Endodermal cell (in vitro differentiated cells): Measurements from ENCODE around the gene STK39. TPM values are rescaled to one million over a fixed set of nuclear protein-coding genes. Genes with fewer than 3 reads are reported as not detected.

Source experiments
- DNase-seq: peaks from one replicate; pipeline ENCODE4 v3.0.0-alpha.2; 2017
- H3K27ac ChIP-seq: 2 replicates; pipeline ENCODE4 v1.5.1; 2013; ENCODE audit warnings: mild to moderate bottlenecking, low read depth, low read length, moderate library complexity
- H3K27me3 ChIP-seq: 2 replicates; pipeline ENCODE4 v1.6.1; 2013; ENCODE audit warnings: mild to moderate bottlenecking, low read length, moderate library complexity; ENCODE audit not compliant: insufficient read depth, control insufficient read depth, poor library complexity, severe bottlenecking
- H3K36me3 ChIP-seq: 2 replicates; pipeline ENCODE4 v1.7.0; 2013; ENCODE audit warnings: mild to moderate bottlenecking, low read length, moderate library complexity; ENCODE audit not compliant: control insufficient read depth, insufficient read depth
- H3K4me1 ChIP-seq: one replicate; pipeline ENCODE4 v1.7.0; 2013; ENCODE audit warnings: low read length; ENCODE audit not compliant: control insufficient read depth, insufficient read depth
- H3K4me3 ChIP-seq: 2 replicates; pipeline ENCODE4 v1.5.1; 2013; ENCODE audit warnings: mild to moderate bottlenecking, low read length, moderate library complexity
- H3K9ac ChIP-seq: 2 replicates; pipeline ENCODE4 v1.6.1; 2013; ENCODE audit warnings: mild to moderate bottlenecking, low read length, moderate library complexity; ENCODE audit not compliant: poor library complexity, severe bottlenecking; ENCODE audit errors: extremely low read depth
- H3K9me3 ChIP-seq: 2 replicates; pipeline ENCODE4 v1.6.1; 2013; ENCODE audit warnings: mild to moderate bottlenecking, low read length, moderate library complexity; ENCODE audit not compliant: control insufficient read depth
- H3K27ac Mint-ChIP-seq: 2 replicates; pipeline ENCODE4 v1.8.0; 2020; ENCODE audit warnings: mixed read lengths
- H3K27me3 Mint-ChIP-seq: 2 replicates; pipeline ENCODE4 v1.8.0; 2021; ENCODE audit warnings: mild to moderate bottlenecking, mixed read lengths; ENCODE audit not compliant: insufficient read depth
- H3K36me3 Mint-ChIP-seq: 2 replicates; pipeline ENCODE4 v1.8.0; 2020; ENCODE audit warnings: low read depth, mixed read lengths
- H3K4me1 Mint-ChIP-seq: 2 replicates; pipeline ENCODE4 v1.8.0; 2020; ENCODE audit warnings: mixed read lengths
- H3K4me3 Mint-ChIP-seq: 2 replicates; pipeline ENCODE4 v1.8.0; 2020; ENCODE audit warnings: mild to moderate bottlenecking, moderate library complexity, mixed read lengths
- H3K9me3 Mint-ChIP-seq: 2 replicates; pipeline ENCODE4 v1.8.0; 2020; ENCODE audit warnings: mild to moderate bottlenecking, mixed read lengths
- WGBS, 2 experiments: methylation state at CpG; one replicate each; pipeline versions ENCODE4 v1.1.5 to v1.1.7; 2013; ENCODE audit warnings: missing lambda C conversion rate in 2 of 2, mixed read lengths in 1 of 2; ENCODE audit not compliant: insufficient coverage in 1 of 2, insufficient read length in 1 of 2; 5-methylcytosine and 5-hydroxymethylcytosine counted together
- total RNA-seq, 2 donors: library from RNA; stranded (reverse); fragmentation: NEBNext Ultra II Directional in 1 of 2; extraction: Animal tissue kit (Norgen Biotek cat#: 25700) in 1 of 2; gene quantifications; 2 replicates in 1 of 2; 3 replicates in 1 of 2; pipeline ENCODE4 v1.2.1, GENCODE V29; 2021
- TF ChIP-seq, protein P1 (sequence below): fragments of 200-600 bp; sonication (generic); conservative IDR thresholded peaks from 2 replicates; pipeline ENCODE4 v1.5.0; 2021; ENCODE audit warnings: antibody characterized with exemption, mild to moderate bottlenecking

The STK39 gene
- total RNA-seq, 2 donors from 2014 or later, result 22.3 to 31.5 TPM

GRCh38 chr2:168200930-168201583 is 46.3 kb downstream of the STK39 start:
- peak overlapping the region; percentile 59 for H3K27ac ChIP-seq
- 86 to 94% methylated on average over 6 of the region's 6 CpGs for WGBS, 2 experiments
- TF ChIP-seq, protein P1, sequence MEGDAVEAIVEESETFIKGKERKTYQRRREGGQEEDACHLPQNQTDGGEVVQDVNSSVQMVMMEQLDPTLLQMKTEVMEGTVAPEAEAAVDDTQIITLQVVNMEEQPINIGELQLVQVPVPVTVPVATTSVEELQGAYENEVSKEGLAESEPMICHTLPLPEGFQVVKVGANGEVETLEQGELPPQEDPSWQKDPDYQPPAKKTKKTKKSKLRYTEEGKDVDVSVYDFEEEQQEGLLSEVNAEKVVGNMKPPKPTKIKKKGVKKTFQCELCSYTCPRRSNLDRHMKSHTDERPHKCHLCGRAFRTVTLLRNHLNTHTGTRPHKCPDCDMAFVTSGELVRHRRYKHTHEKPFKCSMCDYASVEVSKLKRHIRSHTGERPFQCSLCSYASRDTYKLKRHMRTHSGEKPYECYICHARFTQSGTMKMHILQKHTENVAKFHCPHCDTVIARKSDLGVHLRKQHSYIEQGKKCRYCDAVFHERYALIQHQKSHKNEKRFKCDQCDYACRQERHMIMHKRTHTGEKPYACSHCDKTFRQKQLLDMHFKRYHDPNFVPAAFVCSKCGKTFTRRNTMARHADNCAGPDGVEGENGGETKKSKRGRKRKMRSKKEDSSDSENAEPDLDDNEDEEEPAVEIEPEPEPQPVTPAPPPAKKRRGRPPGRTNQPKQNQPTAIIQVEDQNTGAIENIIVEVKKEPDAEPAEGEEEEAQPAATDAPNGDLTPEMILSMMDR, result no peak

DNA sequence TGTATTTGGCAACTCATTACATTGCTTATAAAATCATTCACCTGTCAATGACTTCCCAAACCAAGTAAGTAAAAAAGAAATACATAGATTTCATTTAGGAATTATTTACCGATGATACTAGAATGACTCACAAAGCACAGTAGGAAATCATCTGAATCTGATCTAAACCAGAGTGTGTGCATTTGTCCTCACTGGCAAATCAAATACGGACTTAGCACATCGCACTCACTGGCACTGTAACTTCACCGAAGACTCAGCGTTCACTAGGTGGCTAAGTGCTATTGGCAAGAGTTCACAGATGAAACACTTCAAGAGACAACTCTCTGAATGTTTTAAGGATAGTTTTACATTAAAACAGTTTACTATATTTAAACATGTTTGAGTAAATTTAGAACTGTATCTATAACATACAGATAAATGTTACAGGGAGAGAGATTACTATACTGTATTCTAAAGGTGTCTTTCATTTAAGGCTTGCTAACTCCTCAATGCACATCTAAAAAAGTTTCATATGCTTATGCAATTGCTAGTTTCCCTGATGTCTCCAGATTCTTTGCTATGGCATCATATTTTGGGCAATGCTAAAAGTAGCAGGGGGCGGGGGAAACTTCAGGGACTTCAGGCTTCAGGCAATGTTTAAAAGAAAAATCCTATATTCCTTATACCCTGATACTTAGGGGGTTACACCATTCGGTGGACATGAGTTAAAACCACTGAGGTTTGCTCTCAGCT is 48.8 kb downstream of the STK39 start:
- no peak overlapping the region for H3K9ac ChIP-seq
- no peaks in the 10 kb centered on the region for H3K36me3 ChIP-seq
- no peak overlapping the region for H3K4me3 Mint-ChIP-seq
- H3K36me3 Mint-ChIP-seq, result peaks cover 2% of the 10 kb centered on the region
- H3K27me3 Mint-ChIP-seq, result no peaks in the 10 kb centered on the region
- TF ChIP-seq, protein P1, result no peak
- no peak overlapping the region for H3K27ac Mint-ChIP-seq
- H3K4me1 ChIP-seq, result no peaks in the 10 kb centered on the region
- no peak overlapping the region for H3K4me3 ChIP-seq
- no peaks in the 10 kb centered on the region for H3K9me3 ChIP-seq
- H3K27ac ChIP-seq, result no peak overlapping the region
- no peaks in the 10 kb centered on the region for H3K27me3 ChIP-seq
- whole genome bisulfite sequencing, 2 experiments, result 94 to 96% methylated on average over 5 to 7 of the region's 7 CpGs
- peaks cover 5% of the 10 kb centered on the region for H3K4me1 Mint-ChIP-seq
- no peak for DNase-seq
- no peaks in the 10 kb centered on the region for H3K9me3 Mint-ChIP-seq

More at GRCh38 chr2:168200930-168201583, 46.3 kb downstream of the STK39 start:
- H3K27me3 Mint-ChIP-seq, result no peaks in the 10 kb centered on the region
- Histone ChIP-seq H3K9ac (no peak overlapping the region), H3K4me3 (no peak overlapping the region), H3K9me3 (no peaks in the 10 kb centered on the region), H3K27me3 (no peaks in the 10 kb centered on the region), H3K4me1 (no peaks in the 10 kb centered on the region), H3K36me3 (no peaks in the 10 kb centered on the region)
- H3K9me3 Mint-ChIP-seq, result no peaks in the 10 kb centered on the region
- no peak for DNase-seq
- H3K4me3 Mint-ChIP-seq, result no peak overlapping the region
- H3K27ac Mint-ChIP-seq, result no peak overlapping the region
- peaks cover 15% of the 10 kb centered on the region for H3K4me1 Mint-ChIP-seq
- peaks cover 2% of the 10 kb centered on the region for H3K36me3 Mint-ChIP-seq

DNA sequence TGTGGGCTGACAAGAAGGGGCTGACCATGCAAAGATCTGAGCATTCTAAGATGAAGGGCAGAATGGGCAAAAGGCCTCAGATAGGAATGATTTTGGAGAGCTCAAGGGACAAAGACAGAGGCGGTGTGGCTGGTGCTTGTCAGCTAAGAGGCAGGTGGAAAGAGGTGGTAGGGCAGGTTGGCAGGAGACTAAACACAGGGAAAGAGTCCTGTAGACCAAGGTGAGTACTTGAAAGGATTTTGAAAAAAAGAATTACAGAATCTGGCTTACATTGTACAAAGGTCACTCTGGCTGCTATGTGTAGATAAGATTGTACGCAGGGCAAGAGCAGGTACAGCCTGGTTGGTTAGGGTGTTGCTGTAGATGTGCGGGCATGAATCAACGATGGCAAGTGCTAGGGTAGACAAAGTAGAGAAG is 50.6 kb downstream of the STK39 start:
- Histone ChIP-seq H3K4me3 (no peak overlapping the region), H3K36me3 (no peaks in the 10 kb centered on the region), H3K4me1 (no peaks in the 10 kb centered on the region), H3K9ac (no peak overlapping the region), H3K27ac (no peak overlapping the region), H3K9me3 (no peaks in the 10 kb centered on the region), H3K27me3 (no peaks in the 10 kb centered on the region)
- no peak for DNase-seq
- H3K27ac Mint-ChIP-seq, result no peak overlapping the region
- TF ChIP-seq, protein P1, result no peak
- H3K36me3 Mint-ChIP-seq, result no peaks in the 10 kb centered on the region
- H3K27me3 Mint-ChIP-seq, result no peaks in the 10 kb centered on the region
- H3K4me1 Mint-ChIP-seq, result peaks cover 5% of the 10 kb centered on the region
- no peak overlapping the region for H3K4me3 Mint-ChIP-seq
- no peaks in the 10 kb centered on the region for H3K9me3 Mint-ChIP-seq
- WGBS, 2 experiments, result 95% methylated on average over 4 of the region's 4 CpGs
